CD4-positive, CD25-positive, alpha-beta regulatory T cell (primary cell): ENCODE results near the gene CAPN15. TPM values are rescaled to one million over a fixed set of nuclear protein-coding genes. Genes with fewer than 3 reads are reported as not detected.

ENCODE experiments used
- ATAC-seq, 2 donors: fragments of 150-1000 bp; cut with Tn5 transposase; one replicate each; pipeline ENCODE4 v1.10.0; 2021; ENCODE audit warnings: low read depth in 2 of 2, moderate number of reproducible peaks in 2 of 2, moderate library complexity in 1 of 2
- DNase-seq, 3 donors: peaks; one replicate each; pipeline versions ENCODE4 v3.0.0 to v3.0.0-alpha.2; 2012 to 2022; ENCODE audit warnings: mixed read lengths in 1 of 3
- H3K27ac ChIP-seq: one replicate; pipeline ENCODE4 v1.7.0; 2013; ENCODE audit warnings: mild to moderate bottlenecking, low read length; ENCODE audit not compliant: insufficient read depth, poor library complexity, severe bottlenecking
- H3K27me3 ChIP-seq: one replicate; pipeline ENCODE4 v1.7.0; 2013; ENCODE audit warnings: low read length; ENCODE audit not compliant: control insufficient read depth, insufficient read depth
- H3K36me3 ChIP-seq: one replicate; pipeline ENCODE4 v1.7.0; 2013; ENCODE audit warnings: mild to moderate bottlenecking, low read length, moderate library complexity; ENCODE audit not compliant: control insufficient read depth, insufficient read depth
- H3K4me1 ChIP-seq: 2 replicates; pipeline ENCODE4 v1.7.0; 2013; ENCODE audit warnings: mild to moderate bottlenecking, low read length; ENCODE audit not compliant: insufficient read depth, control insufficient read depth, poor library complexity, severe bottlenecking
- H3K4me3 ChIP-seq: one replicate; pipeline ENCODE4 v1.7.0; 2013; ENCODE audit warnings: low read depth, mild to moderate bottlenecking, low read length, moderate library complexity
- H3K9me3 ChIP-seq, 2 experiments: 1 replicate in 1 of 2; 2 replicates in 1 of 2; pipeline ENCODE4 v1.7.0; 2013; ENCODE audit warnings: low read length in 2 of 2, mild to moderate bottlenecking in 1 of 2, moderate library complexity in 1 of 2; ENCODE audit not compliant: control insufficient read depth in 2 of 2
- H3K27ac Mint-ChIP-seq, 3 donors: one replicate each; pipeline ENCODE4 v1.8.0; 2020 to 2022; ENCODE audit warnings: mild to moderate bottlenecking in 3 of 3, mixed read lengths in 3 of 3, moderate library complexity in 2 of 3
- H3K27me3 Mint-ChIP-seq: one replicate; pipeline ENCODE4 v1.8.0; 2022; ENCODE audit warnings: mild to moderate bottlenecking, mixed read lengths
- H3K36me3 Mint-ChIP-seq: one replicate; pipeline ENCODE4 v1.8.0; 2020; ENCODE audit warnings: mixed read lengths
- H3K4me1 Mint-ChIP-seq, 4 donors: one replicate each; pipeline ENCODE4 v1.8.0; 2020 to 2022; ENCODE audit warnings: mixed read lengths in 4 of 4, mild to moderate bottlenecking in 1 of 4
- H3K4me3 Mint-ChIP-seq, 4 donors: one replicate each; pipeline ENCODE4 v1.8.0; 2020 to 2022; ENCODE audit warnings: mild to moderate bottlenecking in 4 of 4, mixed read lengths in 4 of 4, moderate library complexity in 3 of 4
- H3K9me3 Mint-ChIP-seq, 7 donors: one replicate each; pipeline ENCODE4 v1.8.0; 2020 to 2022; ENCODE audit warnings: mixed read lengths in 7 of 7, mild to moderate bottlenecking in 3 of 7, moderate library complexity in 2 of 7
- polyA plus RNA-seq, 4 donors: library from polyadenylated mRNA; unstranded; fragments of 300-500 nt; fragmentation: Illumina TruSeq; gene quantifications; one replicate each; pipeline ENCODE4 v1.2.3, GENCODE V29; 2021
- total RNA-seq: library from RNA; stranded (reverse); gene quantifications from one replicate; pipeline ENCODE4 v1.2.3, GENCODE V29; 2022

CAPN15 gene
- total and polyA plus RNA-seq, 5 donors from 2014 or later: 3.0 to 82.6 (median 5.8) TPM

GRCh38 chr16:585351-585750 lies 57.8 kb downstream of the CAPN15 start:
- no peaks in the 10 kb centered on the region for H3K36me3 ChIP-seq
- Mint-ChIP-seq H3K9me3 (no peaks in the 10 kb centered on the region), H3K27me3 (peaks cover 6% of the 10 kb centered on the region), H3K4me3 (peak overlapping the region in 2 of 4 donors; percentile 60 to 88), H3K27ac (peak overlapping the region in 1 of 3 donors; percentile 20), H3K36me3 (no peaks in the 10 kb centered on the region), H3K4me1 (peaks cover 0 to 18% (median 3%) of the 10 kb centered on the region in 4 donors)
- no peaks in the 10 kb centered on the region for H3K27me3 ChIP-seq
- DNase-seq (no peak), ATAC-seq (no peak)
- no peak overlapping the region for H3K4me3 ChIP-seq
- no peak overlapping the region for H3K27ac ChIP-seq
- no peaks in the 10 kb centered on the region for H3K9me3 ChIP-seq
- peaks cover 17% of the 10 kb centered on the region for H3K4me1 ChIP-seq

GRCh38 chr16:586047-586644 lies 58.6 kb downstream of the CAPN15 start:
- no peak overlapping the region for H3K4me3 ChIP-seq
- peaks cover 0 to 25% (median 7%) of the 10 kb centered on the region in 4 donors for H3K4me1 Mint-ChIP-seq
- H3K4me1 ChIP-seq: peaks cover 25% of the 10 kb centered on the region
- H3K27me3 Mint-ChIP-seq: peaks cover 6% of the 10 kb centered on the region
- H3K36me3 Mint-ChIP-seq: no peaks in the 10 kb centered on the region
- no peak overlapping the region for H3K27ac ChIP-seq
- no peaks in the 10 kb centered on the region for H3K36me3 ChIP-seq
- H3K4me3 Mint-ChIP-seq: peak overlapping the region in 1 of 4 donors; percentile 88
- no peaks in the 10 kb centered on the region for H3K27me3 ChIP-seq
- ATAC-seq (no peak), DNase-seq (no peak)
- H3K9me3 Mint-ChIP-seq: no peaks in the 10 kb centered on the region
- peak overlapping the region in 2 of 3 donors; percentile 20 to 80 for H3K27ac Mint-ChIP-seq
- H3K9me3 ChIP-seq: no peaks in the 10 kb centered on the region

GRCh38 chr16:586645-587590 lies 59.4 kb downstream of the CAPN15 start:
- no peaks in the 10 kb centered on the region for H3K9me3 ChIP-seq
- no peak overlapping the region for H3K4me3 ChIP-seq
- Mint-ChIP-seq H3K4me1 (peaks cover 0 to 33% (median 10%) of the 10 kb centered on the region in 4 donors), H3K36me3 (no peaks in the 10 kb centered on the region), H3K9me3 (no peaks in the 10 kb centered on the region), H3K4me3 (peak overlapping the region; percentile 93 to 96 (median 94)), H3K27me3 (peaks cover 6% of the 10 kb centered on the region), H3K27ac (no peak overlapping the region)
- no peaks in the 10 kb centered on the region for H3K36me3 ChIP-seq
- no peak for DNase-seq
- H3K27me3 ChIP-seq: no peaks in the 10 kb centered on the region
- H3K27ac ChIP-seq: no peak overlapping the region
- no peak for ATAC-seq
- H3K4me1 ChIP-seq: peaks cover 31% of the 10 kb centered on the region

- H3K4me1 ChIP-seq: peaks cover 33% of the 10 kb centered on the region
- Mint-ChIP-seq H3K27me3 (peaks cover 6% of the 10 kb centered on the region), H3K4me3 (peak overlapping the region; percentile 93 to 96 (median 94)), H3K9me3 (no peaks in the 10 kb centered on the region), H3K27ac (peak overlapping the region; percentile 94 to 98 (median 96)), H3K4me1 (peaks cover 0 to 46% (median 14%) of the 10 kb centered on the region in 4 donors), H3K36me3 (no peaks in the 10 kb centered on the region)
- ATAC-seq (peak; percentile 10 to 11), DNase-seq (peak; percentile 48 to 75 (median 68))
- peak overlapping the region; percentile 70 for H3K4me3 ChIP-seq
- no peaks in the 10 kb centered on the region for H3K36me3 ChIP-seq
- peak overlapping the region; percentile 92 for H3K27ac ChIP-seq
- H3K9me3 ChIP-seq: no peaks in the 10 kb centered on the region
- H3K27me3 ChIP-seq: no peaks in the 10 kb centered on the region
Measured at GRCh38 chr16:588639-588888, 61.1 kb downstream of the CAPN15 start.

- Mint-ChIP-seq H3K9me3 (no peaks in the 10 kb centered on the region), H3K27me3 (peaks cover 6% of the 10 kb centered on the region), H3K36me3 (peaks cover under 1% of the 10 kb centered on the region), H3K4me1 (peaks cover 0 to 49% (median 15%) of the 10 kb centered on the region in 4 donors), H3K4me3 (peak overlapping the region; percentile 93 to 99 (median 99)), H3K27ac (peak overlapping the region; percentile 96 to 99 (median 98))
- H3K4me1 ChIP-seq: peaks cover 33% of the 10 kb centered on the region
- ATAC-seq (peak; percentile 73), DNase-seq (peak; percentile 96 to 99 (median 98))
- H3K27me3 ChIP-seq: no peaks in the 10 kb centered on the region
- no peaks in the 10 kb centered on the region for H3K36me3 ChIP-seq
- no peaks in the 10 kb centered on the region for H3K9me3 ChIP-seq
- peak overlapping the region; percentile 92 for H3K27ac ChIP-seq
- peak overlapping the region; percentile 70 for H3K4me3 ChIP-seq
Measured at GRCh38 chr16:588889-589657, 61.6 kb downstream of the CAPN15 start.

GRCh38 chr16:589658-590187 lies 62.2 kb downstream of the CAPN15 start, which contains the start of gene RAB40C:
Gene RAB40C (plus strand): TSS chr16:590066. CDS start chr16:590292, 226 bp downstream.
- Mint-ChIP-seq H3K27ac (peak within 1 kb of the TSS; percentile 96 to 99 (median 98)), H3K4me1 (peaks cover 0 to 54% (median 16%) of the 10 kb centered on the region in 4 donors), H3K27me3 (peaks cover 6% of the 10 kb centered on the region), H3K4me3 (peak within 1 kb of the TSS; percentile 93 to 99 (median 99)), H3K36me3 (peaks cover 5% of the 10 kb centered on the region), H3K9me3 (no peaks in the 10 kb centered on the region)
- Histone ChIP-seq H3K9me3 (no peaks in the 10 kb centered on the region), H3K4me1 (peaks cover 33% of the 10 kb centered on the region), H3K27ac (peak within 1 kb of the TSS; percentile 92), H3K4me3 (peak within 1 kb of the TSS; percentile 66), H3K36me3 (no peaks in the 10 kb centered on the region), H3K27me3 (no peaks in the 10 kb centered on the region)
- DNase-seq (peak; percentile 98 to 99 (median 99)), ATAC-seq (peak; percentile 86 to 87)

- no peaks in the 10 kb centered on the region for H3K36me3 ChIP-seq
- Mint-ChIP-seq H3K4me3 (peak overlapping the region; percentile 64 to 93 (median 90)), H3K27me3 (peaks cover 6% of the 10 kb centered on the region), H3K4me1 (peaks cover 0 to 57% (median 16%) of the 10 kb centered on the region in 4 donors), H3K36me3 (peaks cover 5% of the 10 kb centered on the region), H3K9me3 (no peaks in the 10 kb centered on the region), H3K27ac (peak overlapping the region; percentile 85 to 92 (median 85))
- no peak overlapping the region for H3K27ac ChIP-seq
- ATAC-seq (no peak), DNase-seq (no peak)
- peak overlapping the region; percentile 51 for H3K4me3 ChIP-seq
- no peaks in the 10 kb centered on the region for H3K9me3 ChIP-seq
- peaks cover 33% of the 10 kb centered on the region for H3K4me1 ChIP-seq
- no peaks in the 10 kb centered on the region for H3K27me3 ChIP-seq
Measured at GRCh38 chr16:590188-590814, 62.8 kb downstream of the CAPN15 start.
